ENCODE measurements around the gene KPNB1.

DNA sequence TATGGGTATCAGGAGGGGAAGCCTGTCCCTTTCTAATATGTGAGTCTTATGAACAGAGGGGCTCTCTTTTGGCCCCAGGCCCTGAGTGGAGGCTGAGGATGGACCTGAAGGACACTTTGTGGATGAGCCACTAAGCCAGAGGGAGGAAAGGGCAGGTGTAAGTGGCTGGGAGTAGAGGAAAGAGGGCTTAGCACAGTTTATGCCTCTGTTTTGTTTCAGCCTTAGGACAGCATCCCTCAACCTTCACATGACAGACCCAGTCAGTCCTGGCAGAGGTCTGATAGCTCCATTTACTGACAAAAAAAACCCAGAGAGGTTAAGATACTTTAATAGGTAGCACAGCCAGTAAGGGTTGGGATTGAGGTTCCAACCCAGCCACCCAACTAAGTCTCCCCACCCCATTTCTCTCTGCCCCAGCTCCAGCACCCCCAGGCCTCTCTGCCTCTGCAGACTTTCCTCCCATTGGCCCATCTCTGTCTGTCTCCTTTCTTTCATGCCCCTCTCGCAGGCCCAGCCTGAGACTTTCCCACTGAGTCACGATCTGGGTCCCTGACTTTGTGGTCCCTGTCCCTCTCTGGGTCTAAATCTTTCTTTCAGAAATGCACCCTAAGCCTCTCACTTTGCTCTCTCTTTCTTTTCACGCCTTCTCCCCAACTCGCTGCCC, 78.6 kb downstream of the KPNB1 start:
- TF ChIP-seq CTCF (IDR thresholded peaks at IDR 0.05) (no peak), POLR2A (IDR thresholded peaks at IDR 0.05) (no peak), EP300 (IDR thresholded peaks at IDR 0.05) (no peak), POLR2AphosphoS5 (IDR thresholded peaks at IDR 0.05) (no peak)
